ENCODE data around the gene DDAH2.

DDAH2 gene

DNA sequence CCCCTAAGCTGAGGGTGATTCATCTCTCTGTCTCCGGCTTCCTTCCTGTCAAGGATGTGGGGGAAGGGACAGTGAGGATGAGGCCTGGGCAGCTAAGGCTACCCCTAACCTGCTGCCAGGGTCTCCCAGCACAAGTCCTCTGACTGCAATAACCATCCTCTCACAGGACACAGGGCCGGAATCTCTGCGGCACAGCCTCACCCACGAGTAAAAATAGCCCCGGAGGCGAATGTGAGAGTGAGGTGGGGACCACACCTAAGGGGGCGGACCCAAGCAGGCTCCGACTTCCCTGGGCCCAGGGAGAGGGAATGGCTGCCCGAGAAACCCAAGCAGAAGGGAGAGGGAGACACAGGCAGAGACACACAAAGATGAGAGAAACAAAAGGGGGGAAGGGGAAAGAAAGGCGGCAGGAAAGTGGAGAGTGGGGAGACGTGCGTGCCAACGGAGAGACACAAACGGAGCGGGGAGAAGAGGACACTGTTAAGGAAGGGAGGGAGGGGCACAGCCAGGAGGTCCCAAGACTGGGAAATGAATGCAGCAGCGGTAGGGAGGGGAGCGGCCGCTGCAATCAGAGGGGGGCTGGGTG is 5.8 kb upstream of the DDAH2 start (continued):
- TF ChIP-seq, protein P1, sequence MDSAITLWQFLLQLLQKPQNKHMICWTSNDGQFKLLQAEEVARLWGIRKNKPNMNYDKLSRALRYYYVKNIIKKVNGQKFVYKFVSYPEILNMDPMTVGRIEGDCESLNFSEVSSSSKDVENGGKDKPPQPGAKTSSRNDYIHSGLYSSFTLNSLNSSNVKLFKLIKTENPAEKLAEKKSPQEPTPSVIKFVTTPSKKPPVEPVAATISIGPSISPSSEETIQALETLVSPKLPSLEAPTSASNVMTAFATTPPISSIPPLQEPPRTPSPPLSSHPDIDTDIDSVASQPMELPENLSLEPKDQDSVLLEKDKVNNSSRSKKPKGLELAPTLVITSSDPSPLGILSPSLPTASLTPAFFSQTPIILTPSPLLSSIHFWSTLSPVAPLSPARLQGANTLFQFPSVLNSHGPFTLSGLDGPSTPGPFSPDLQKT (IDR thresholded peaks at IDR 0.05; ENCODE audit: borderline replicate concordance, low read depth, low read length) = no peak
- TF ChIP-seq ZNF354C (tag by site-specific recombination; IDR thresholded peaks at IDR 0.05; ENCODE audit: borderline replicate concordance, low read depth) (no peak), ZNF707 (tag by site-specific recombination; IDR thresholded peaks at IDR 0.05) (no peak), ZNF530 (tag by site-specific recombination; IDR thresholded peaks at IDR 0.05; ENCODE audit: low read depth) (no peak), ZNF449 (tag by site-specific recombination; IDR thresholded peaks at IDR 0.05) (no peak), ZNF473 (tag by site-specific recombination; IDR thresholded peaks at IDR 0.05) (no peak), ZSCAN23 (tag by site-specific recombination; IDR thresholded peaks at IDR 0.05) (no peak), GLI4 (tag by site-specific recombination; IDR thresholded peaks at IDR 0.05) (0 out of 2 replicates have a peak, but pooled peaks have one; percentile 6), ZNF423 (tag by site-specific recombination; IDR thresholded peaks at IDR 0.05) (0 out of 2 replicates have a peak, but pooled peaks have one; percentile 12), ZNF626 (tag by site-specific recombination; IDR thresholded peaks at IDR 0.05) (no peak), ZEB2 (tag by site-specific recombination; IDR thresholded peaks at IDR 0.05) (peak; percentile 94), MYNN (tag by site-specific recombination; IDR thresholded peaks at IDR 0.05; ENCODE audit: borderline replicate concordance) (no peak), IKZF3 (tag by site-specific recombination; IDR thresholded peaks at IDR 0.05) (peak; percentile 52), ZNF140 (tag by site-specific recombination; IDR thresholded peaks at IDR 0.05) (no peak), ZBTB17 (tag by site-specific recombination; IDR thresholded peaks at IDR 0.05) (peak; percentile 88), PBX3 (CRISPR knock-in tag; IDR thresholded peaks at IDR 0.05) (no peak), ZNF514 (tag by site-specific recombination; IDR thresholded peaks at IDR 0.05) (no peak), ZBTB21 (tag by site-specific recombination; IDR thresholded peaks at IDR 0.05) (peak; percentile 73), FEZF1 (tag by site-specific recombination; IDR thresholded peaks at IDR 0.05) (no peak), SP3 (tag by site-specific recombination; IDR thresholded peaks at IDR 0.05) (peak; percentile 83), ZNF785 (tag by site-specific recombination; IDR thresholded peaks at IDR 0.05) (no peak), ZNF654 (tag by site-specific recombination; IDR thresholded peaks at IDR 0.05; ENCODE audit: low read depth) (no peak), ZNF544 (tag by site-specific recombination; IDR thresholded peaks at IDR 0.05) (no peak), ZNF184 (tag by site-specific recombination; IDR thresholded peaks at IDR 0.05) (no peak), KLF7 (tag by site-specific recombination; IDR thresholded peaks at IDR 0.05; ENCODE audit: borderline replicate concordance) (0 out of 2 replicates have a peak, but pooled peaks have one; percentile 23), GLI2 (tag by site-specific recombination; IDR thresholded peaks at IDR 0.05; ENCODE audit: borderline replicate concordance, low read depth) (no peak), BCL6B (tag by site-specific recombination; IDR thresholded peaks at IDR 0.05) (no peak)
- TF ChIP-seq, protein P2, sequence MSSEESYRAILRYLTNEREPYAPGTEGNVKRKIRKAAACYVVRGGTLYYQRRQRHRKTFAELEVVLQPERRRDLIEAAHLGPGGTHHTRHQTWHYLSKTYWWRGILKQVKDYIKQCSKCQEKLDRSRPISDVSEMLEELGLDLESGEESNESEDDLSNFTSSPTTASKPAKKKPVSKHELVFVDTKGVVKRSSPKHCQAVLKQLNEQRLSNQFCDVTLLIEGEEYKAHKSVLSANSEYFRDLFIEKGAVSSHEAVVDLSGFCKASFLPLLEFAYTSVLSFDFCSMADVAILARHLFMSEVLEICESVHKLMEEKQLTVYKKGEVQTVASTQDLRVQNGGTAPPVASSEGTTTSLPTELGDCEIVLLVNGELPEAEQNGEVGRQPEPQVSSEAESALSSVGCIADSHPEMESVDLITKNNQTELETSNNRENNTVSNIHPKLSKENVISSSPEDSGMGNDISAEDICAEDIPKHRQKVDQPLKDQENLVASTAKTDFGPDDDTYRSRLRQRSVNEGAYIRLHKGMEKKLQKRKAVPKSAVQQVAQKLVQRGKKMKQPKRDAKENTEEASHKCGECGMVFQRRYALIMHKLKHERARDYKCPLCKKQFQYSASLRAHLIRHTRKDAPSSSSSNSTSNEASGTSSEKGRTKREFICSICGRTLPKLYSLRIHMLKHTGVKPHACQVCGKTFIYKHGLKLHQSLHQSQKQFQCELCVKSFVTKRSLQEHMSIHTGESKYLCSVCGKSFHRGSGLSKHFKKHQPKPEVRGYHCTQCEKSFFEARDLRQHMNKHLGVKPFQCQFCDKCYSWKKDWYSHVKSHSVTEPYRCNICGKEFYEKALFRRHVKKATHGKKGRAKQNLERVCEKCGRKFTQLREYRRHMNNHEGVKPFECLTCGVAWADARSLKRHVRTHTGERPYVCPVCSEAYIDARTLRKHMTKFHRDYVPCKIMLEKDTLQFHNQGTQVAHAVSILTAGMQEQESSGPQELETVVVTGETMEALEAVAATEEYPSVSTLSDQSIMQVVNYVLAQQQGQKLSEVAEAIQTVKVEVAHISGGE (tag by site-specific recombination; conservative IDR thresholded peaks at IDR 0.05; ENCODE audit: low read depth) = peak; percentile 27; the same call in 1 of the 2 replicates
- TF ChIP-seq, protein P3, sequence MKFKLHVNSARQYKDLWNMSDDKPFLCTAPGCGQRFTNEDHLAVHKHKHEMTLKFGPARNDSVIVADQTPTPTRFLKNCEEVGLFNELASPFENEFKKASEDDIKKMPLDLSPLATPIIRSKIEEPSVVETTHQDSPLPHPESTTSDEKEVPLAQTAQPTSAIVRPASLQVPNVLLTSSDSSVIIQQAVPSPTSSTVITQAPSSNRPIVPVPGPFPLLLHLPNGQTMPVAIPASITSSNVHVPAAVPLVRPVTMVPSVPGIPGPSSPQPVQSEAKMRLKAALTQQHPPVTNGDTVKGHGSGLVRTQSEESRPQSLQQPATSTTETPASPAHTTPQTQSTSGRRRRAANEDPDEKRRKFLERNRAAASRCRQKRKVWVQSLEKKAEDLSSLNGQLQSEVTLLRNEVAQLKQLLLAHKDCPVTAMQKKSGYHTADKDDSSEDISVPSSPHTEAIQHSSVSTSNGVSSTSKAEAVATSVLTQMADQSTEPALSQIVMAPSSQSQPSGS (tag by site-specific recombination; IDR thresholded peaks at IDR 0.05; ENCODE audit: low read depth) = no peak
- TF ChIP-seq, protein P4, sequence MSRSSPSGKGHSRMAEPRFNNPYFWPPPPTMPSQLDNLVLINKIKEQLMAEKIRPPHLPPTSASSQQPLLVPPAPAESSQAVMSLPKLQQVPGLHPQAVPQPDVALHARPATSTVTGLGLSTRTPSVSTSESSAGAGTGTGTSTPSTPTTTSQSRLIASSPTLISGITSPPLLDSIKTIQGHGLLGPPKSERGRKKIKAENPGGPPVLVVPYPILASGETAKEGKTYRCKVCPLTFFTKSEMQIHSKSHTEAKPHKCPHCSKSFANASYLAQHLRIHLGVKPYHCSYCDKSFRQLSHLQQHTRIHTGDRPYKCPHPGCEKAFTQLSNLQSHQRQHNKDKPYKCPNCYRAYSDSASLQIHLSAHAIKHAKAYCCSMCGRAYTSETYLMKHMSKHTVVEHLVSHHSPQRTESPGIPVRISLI (tag by site-specific recombination; IDR thresholded peaks at IDR 0.05) = no peak

All from HEK293 (cell line).